IMR-90 (cell line): ENCODE measurements around the gene ARHGEF9. TPM values are rescaled to one million over a fixed set of nuclear protein-coding genes. Genes with fewer than 3 reads are reported as not detected.

ENCODE experiments used
- ATAC-seq: fragments of 200-7000 bp; cut with Tn5 transposase; 2 replicates; pipeline ENCODE4 v1.9.1; 2020; ENCODE audit warnings: low read depth, mild to moderate bottlenecking, moderate library complexity
- BruUV-seq: library from RNA; stranded (reverse); fragments of 400-500 nt; replicated peaks from 2 replicates; lab custom pipeline; 2021; lab: Mats Ljungman, UMichigan
- CTCF ChIA-PET: fragments of 300-600 bp; formaldehyde crosslinking; extraction: SDS; loops from one replicate; lab custom pipeline; 2021; ENCODE audit warnings: antibody characterized with exemption; lab: Yijun Ruan, JAX
- POLR2A ChIA-PET: fragments of 300-600 bp; sonication (Branson Sonifier 250); formaldehyde crosslinking; loops from one replicate; lab custom pipeline; 2022; ENCODE audit warnings: antibody characterized with exemption; ENCODE audit not compliant: unreplicated experiment; lab: Charles Lee
- DNase-seq: peaks from one replicate; pipeline ENCODE4 v3.0.0; 2013
- H2AFZ ChIP-seq: replicated peaks from 2 replicates; pipeline ENCODE3; 2013; ENCODE audit warnings: low read length, mild to moderate bottlenecking; ENCODE audit not compliant: poor library complexity
- H2AK5ac ChIP-seq: 2 replicates; pipeline ENCODE4 v1.6.1; 2013; ENCODE audit warnings: low read depth, low read length, inconsistent platforms
- H2AK9ac ChIP-seq: replicated peaks from 2 replicates; pipeline ENCODE3; 2013; ENCODE audit warnings: mild to moderate bottlenecking, low read depth, low read length, moderate library complexity; ENCODE audit not compliant: poor library complexity
- H2BK120ac ChIP-seq: 2 replicates; pipeline ENCODE4 v1.6.1; 2013; ENCODE audit warnings: low read depth, low read length, inconsistent platforms
- H2BK15ac ChIP-seq: 3 replicates; pipeline ENCODE4 v1.6.1; 2013; ENCODE audit warnings: low read depth, low read length, inconsistent platforms
- H2BK20ac ChIP-seq: 2 replicates; pipeline ENCODE4 v1.6.1; 2013; ENCODE audit warnings: low read depth, mild to moderate bottlenecking, inconsistent platforms, low read length, moderate library complexity
- H2BK5ac ChIP-seq: 2 replicates; pipeline ENCODE4 v1.6.1; 2013; ENCODE audit warnings: mild to moderate bottlenecking, low read depth, low read length, inconsistent platforms; ENCODE audit not compliant: poor library complexity, severe bottlenecking
- H3K14ac ChIP-seq: replicated peaks from 2 replicates; pipeline ENCODE4 v1.6.1; 2013; ENCODE audit warnings: low read depth, low read length, inconsistent platforms
- H3K18ac ChIP-seq: 2 replicates; pipeline ENCODE4 v1.6.1; 2013; ENCODE audit warnings: low read depth, low read length, control low read depth
- H3K23ac ChIP-seq: 2 replicates; pipeline ENCODE4 v1.6.1; 2013; ENCODE audit warnings: low read depth, low read length, inconsistent platforms
- H3K27ac ChIP-seq: 2 replicates; pipeline ENCODE4 v1.5.1; 2013; ENCODE audit warnings: mild to moderate bottlenecking, control low read depth, low read length; ENCODE audit not compliant: insufficient read depth
- H3K27me3 ChIP-seq: 2 replicates; pipeline ENCODE4 v1.6.1; 2013; ENCODE audit warnings: low read length; ENCODE audit not compliant: control insufficient read depth, insufficient read depth
- H3K36me3 ChIP-seq: 2 replicates; pipeline ENCODE4 v1.6.1; 2013; ENCODE audit warnings: low read length, mixed read lengths; ENCODE audit not compliant: control insufficient read depth, insufficient read depth
- H3K4ac ChIP-seq: 2 replicates; pipeline ENCODE4 v1.6.1; 2013; ENCODE audit warnings: low read depth, low read length, inconsistent platforms
- H3K4me1 ChIP-seq: 2 replicates; pipeline ENCODE4 v1.6.1; 2013; ENCODE audit warnings: low read length, mixed read lengths; ENCODE audit not compliant: control insufficient read depth, insufficient read depth
- H3K4me2 ChIP-seq: 2 replicates; pipeline ENCODE4 v1.6.1; 2013; ENCODE audit warnings: low read depth, mild to moderate bottlenecking, control low read depth, low read length, moderate library complexity
- H3K4me3 ChIP-seq: 2 replicates; pipeline ENCODE4 v1.5.1; 2013; ENCODE audit warnings: low read depth, mild to moderate bottlenecking, control low read depth, low read length, moderate library complexity; ENCODE audit not compliant: insufficient read depth
- H3K56ac ChIP-seq: 2 replicates; pipeline ENCODE4 v1.6.1; 2013; ENCODE audit warnings: low read length, inconsistent platforms; ENCODE audit not compliant: insufficient read depth; ENCODE audit errors: extremely low read depth
- H3K79me1 ChIP-seq, 2 experiments: 2 replicates each; pipeline ENCODE4 v1.6.1; 2013; ENCODE audit warnings: low read length in 2 of 2, inconsistent platforms in 1 of 2, low read depth in 1 of 2
- H3K9ac ChIP-seq: 2 replicates; pipeline ENCODE4 v1.6.1; 2013; ENCODE audit warnings: low read depth, low read length, control low read depth
- H3K9me1 ChIP-seq: 2 replicates; pipeline ENCODE4 v1.6.1; 2013; ENCODE audit warnings: low read length, inconsistent platforms; ENCODE audit not compliant: insufficient read depth
- H3K9me3 ChIP-seq: 2 replicates; pipeline ENCODE4 v1.6.1; 2013; ENCODE audit warnings: low read length; ENCODE audit not compliant: control insufficient read depth, insufficient read depth
- H4K20me1 ChIP-seq: 2 replicates; pipeline ENCODE4 v1.6.1; 2013; ENCODE audit warnings: low read length, inconsistent platforms; ENCODE audit not compliant: insufficient read depth
- H4K5ac ChIP-seq: 2 replicates; pipeline ENCODE4 v1.6.1; 2013; ENCODE audit warnings: mild to moderate bottlenecking, low read depth, low read length, control low read depth
- H4K8ac ChIP-seq, 2 experiments: 2 replicates each; pipeline ENCODE4 v1.6.1; 2013; ENCODE audit warnings: low read depth in 2 of 2, low read length in 2 of 2, control low read depth in 1 of 2, inconsistent platforms in 1 of 2
- H4K91ac ChIP-seq: 2 replicates; pipeline ENCODE4 v1.6.1; 2013; ENCODE audit warnings: low read depth, low read length, inconsistent platforms; ENCODE audit not compliant: insufficient read depth
- POLR2A ChIP-seq: IDR thresholded peaks from 2 replicates; pipeline ENCODE4 v1.6.1; 2012; ENCODE audit warnings: mild to moderate bottlenecking, low read depth, low read length
- WGBS, 2 experiments: methylation state at CpG; one replicate each; pipeline versions ENCODE4 v1.1.5 to v1.1.7; 2013; ENCODE audit warnings: missing lambda C conversion rate in 2 of 2; ENCODE audit not compliant: insufficient read length in 1 of 2; ENCODE audit errors: extremely low coverage in 2 of 2; 5-methylcytosine and 5-hydroxymethylcytosine counted together
- dilution Hi-C: fragments of 300-500 bp; cut with HindIII; formaldehyde crosslinking; loops from one replicate; pipeline ENCODE4 v1.14.3; 2018; ENCODE audit warnings: low sequenced_read_pairs; ENCODE audit not compliant: unreplicated experiment
- in situ Hi-C: fragments of 300-500 bp; cut with MboI; formaldehyde crosslinking; loops from 3 replicates; pipeline ENCODE4 v1.14.3; 2019; ENCODE audit warnings: low sequenced_read_pairs, inconsistent platforms, mixed read lengths
- intact Hi-C: fragments of 100-400 bp; cut with micrococcal nuclease; formaldehyde crosslinking; loops from 2 replicates; pipeline ENCODE4 v1.10.0; 2022
- polyA plus RNA-seq, 3 experiments: library from polyadenylated mRNA; depleted of rRNA; stranded (reverse); fragments of >200 nt; gene quantifications; 2 replicates each; pipeline ENCODE4 v1.2.3, GENCODE V29; 2012; ENCODE audit warnings: low replicate concordance in 1 of 3
- total RNA-seq: library from RNA; depleted of rRNA; stranded (reverse); fragments of >200 nt; gene quantifications from 2 replicates; pipeline ENCODE4 v1.2.3, GENCODE V29; 2012

Gene ARHGEF9
- total and polyA plus RNA-seq, 2 of the 4 experiments (the other 2 are of a cell fraction), result 7.1 to 11.8 TPM

DNA sequence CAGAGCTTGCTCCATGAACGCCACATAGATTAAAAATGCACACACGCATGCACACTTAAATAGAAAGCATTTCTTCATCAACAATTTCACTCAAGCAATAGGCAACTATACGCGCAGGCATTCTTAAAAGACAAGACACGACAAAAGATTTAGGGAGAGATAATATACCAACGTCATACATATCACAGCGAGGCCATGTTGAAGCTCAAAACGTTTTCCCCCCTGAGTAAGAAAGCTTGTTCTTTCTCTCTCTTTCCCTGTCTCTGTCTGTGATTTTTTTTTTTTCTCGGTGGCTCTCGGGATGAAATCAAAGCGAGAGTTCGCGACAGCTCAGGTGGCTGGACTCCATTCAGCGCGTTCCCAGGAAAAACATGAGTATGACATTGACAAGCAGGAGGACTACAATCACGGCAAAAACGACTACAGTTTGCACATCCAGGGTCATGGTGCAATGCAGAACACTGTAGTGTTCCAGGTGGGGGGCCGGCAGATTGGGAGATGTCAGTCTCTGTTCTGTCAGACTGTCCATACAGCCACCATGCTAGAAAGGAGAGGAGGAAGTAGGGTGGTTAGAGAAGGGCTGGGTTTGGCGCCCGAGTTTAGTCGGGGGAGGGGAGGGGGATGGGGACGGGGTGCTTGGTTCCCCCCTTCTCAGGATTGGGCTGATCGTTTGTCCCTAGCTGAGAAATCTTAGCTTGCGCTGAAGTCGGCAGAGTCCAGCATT, 30.7 kb downstream of the ARHGEF9 start:
- ChIA-PET POLR2A (interaction anchor here (0.6 to 0.7 kb wide), 2 partner anchors 1161 to 1517 kb away, joined by 4 to 9 read pairs; no protein-coding TSS in a partner anchor), CTCF (interaction anchor here (1.4 kb wide), 1 partner anchor 165 kb away, joined by 3 read pairs; no protein-coding TSS in a partner anchor)
- H3K36me3 ChIP-seq, result no peaks in the 10 kb centered on the region
- H2BK20ac ChIP-seq, result no peak overlapping the region
- peak overlapping the region; percentile 96 for H3K9ac ChIP-seq
- no peaks in the 10 kb centered on the region for H3K4me1 ChIP-seq
- peak overlapping the region; percentile 96 for H3K27ac ChIP-seq
- dilution Hi-C loops (no loop called here), intact Hi-C loops (no loop called here), in situ Hi-C loops (loop anchor here (10.0 kb wide), 1 partner anchor 451 kb away; the partner anchor contains the start of gene AMER1)
- TF ChIP-seq POLR2A, result no peak
- ATAC-seq (peak; percentile 30), DNase-seq (peak; percentile 15)
- H2AK5ac ChIP-seq, result no peak overlapping the region; the same call in 1 of the 2 replicates
- peak overlapping the region; percentile 46; the same call in 1 of the 2 replicates for H2BK120ac ChIP-seq
- peaks cover 2% of the 10 kb centered on the region; the same call in 1 of the 2 replicates for H3K27me3 ChIP-seq
- no peaks in the 10 kb centered on the region for H4K20me1 ChIP-seq
- H3K56ac ChIP-seq, result peak overlapping the region; percentile 92
- peak overlapping the region; percentile 94 for H3K4me3 ChIP-seq
- no peaks in the 10 kb centered on the region for H3K9me3 ChIP-seq
- 0 out of 2 replicates have a peak overlapping the region, but pooled peaks have one; percentile 72 for H3K4ac ChIP-seq
- H3K79me1 ChIP-seq, result peaks cover 0 to 8% of the 10 kb centered on the region in 2 experiments; a peak in 1 of 4 replicates
- peak overlapping the region; percentile 84 for H2BK5ac ChIP-seq
- H4K91ac ChIP-seq, result peak overlapping the region; percentile 73; the same call in 1 of the 2 replicates
- H4K5ac ChIP-seq, result peak overlapping the region; percentile 87
- H2AFZ ChIP-seq, result peak overlapping the region; percentile 95
- H3K23ac ChIP-seq, result peak overlapping the region; percentile 94; the same call in 1 of the 2 replicates
- H3K18ac ChIP-seq, result no peak overlapping the region; the same call in 1 of the 2 replicates
- WGBS, 2 experiments, result 14% methylated on average over 4 of the region's 25 CpGs; no CpG with 5 or more reads in 1 of the 2 experiments
- no peaks in the 10 kb centered on the region for H3K9me1 ChIP-seq
- 0 out of 3 replicates have a peak overlapping the region, but pooled peaks have one; percentile 43 for H2BK15ac ChIP-seq
- peak overlapping the region; percentile 86 for H3K4me2 ChIP-seq
- BruUV-seq, result no TSS peak
- peak overlapping the region; percentile 77 for H3K14ac ChIP-seq
- peak overlapping the region; percentile 74 for H2AK9ac ChIP-seq
- peak overlapping the region; percentile 55 to 83; a peak in 2 of 4 replicates for H4K8ac ChIP-seq
